Stimulated activated naive CD4-positive, alpha-beta T cell treated with Interleukin-2 at 50 U/mL for 16 hours (primary cell): ENCODE data around the gene SNAP23.

Experiments used
- DNase-seq: peaks from one replicate; lab custom pipeline; 2025; lab: John Stamatoyannopoulos, UW

The SNAP23 gene

GRCh38 chr15:42575188-42576039 is 80.0 kb downstream of the SNAP23 start, which contains the start of gene STARD9:
TSS of gene STARD9 (plus strand) at chr15:42575606. CDS start at chr15:42575716, 110 bp downstream.
- peak; percentile 95 for DNase-seq

GRCh38 chr15:42576040-42576594 is 80.7 kb downstream of the SNAP23 start:
- no peak for DNase-seq

- no peak for DNase-seq
Observed at GRCh38 chr15:42576776-42577175, 81.3 kb downstream of the SNAP23 start.

- DNase-seq, result no peak
Observed at GRCh38 chr15:42577514-42578031, 82.1 kb downstream of the SNAP23 start.

- DNase-seq, result no peak
Observed at GRCh38 chr15:42578984-42579537, 83.6 kb downstream of the SNAP23 start.

- peak; percentile 68 for DNase-seq
Observed at GRCh38 chr15:42581272-42581730, 85.9 kb downstream of the SNAP23 start.
